Loucy (cell line): Measurements from ENCODE around the gene DZIP1.

Source experiments
- H2AFZ ChIP-seq: fragments of 200-600 bp; sonication (generic); 2 replicates; pipeline ENCODE4 v1.6.0; 2016; ENCODE audit warnings: antibody characterized with exemption, mild to moderate bottlenecking, low read length, moderate library complexity
- H3F3A ChIP-seq: fragments of 200-600 bp; 2 replicates; pipeline ENCODE4 v1.6.0; 2016; ENCODE audit warnings: antibody characterized with exemption, low read depth, mild to moderate bottlenecking
- H3K27me3 ChIP-seq: fragments of 200-600 bp; sonication (generic); 2 replicates; pipeline ENCODE4 v1.6.1; 2014; ENCODE audit warnings: low read length, mild to moderate bottlenecking; ENCODE audit not compliant: insufficient read depth, poor library complexity, severe bottlenecking
- H3K36me3 ChIP-seq: fragments of 200-600 bp; sonication (generic); 2 replicates; pipeline ENCODE4 v1.6.1; 2016; ENCODE audit warnings: low read length; ENCODE audit not compliant: insufficient read depth
- H3K4me1 ChIP-seq: fragments of 200-600 bp; sonication (generic); 2 replicates; pipeline ENCODE4 v1.5.1; 2014; ENCODE audit warnings: low read length, mild to moderate bottlenecking; ENCODE audit not compliant: insufficient read depth, poor library complexity, severe bottlenecking
- H3K4me2 ChIP-seq: fragments of 200-600 bp; sonication (generic); 2 replicates; pipeline ENCODE4 v1.6.0; 2014; ENCODE audit warnings: antibody characterized with exemption, low read length, low read depth, mild to moderate bottlenecking; ENCODE audit not compliant: poor library complexity, severe bottlenecking
- H3K4me3 ChIP-seq: fragments of 200-600 bp; sonication (generic); 2 replicates; pipeline ENCODE4 v1.5.1; 2014; ENCODE audit warnings: low read length, mild to moderate bottlenecking, mixed read lengths; ENCODE audit not compliant: poor library complexity, severe bottlenecking
- H3K79me2 ChIP-seq: fragments of 200-600 bp; sonication (generic); 2 replicates; pipeline ENCODE4 v1.6.1; 2014; ENCODE audit warnings: low read length; ENCODE audit not compliant: insufficient read depth
- H3K9ac ChIP-seq: fragments of 200-600 bp; sonication (generic); 2 replicates; pipeline ENCODE4 v1.6.0; 2014; ENCODE audit warnings: mild to moderate bottlenecking, low read depth, low read length, moderate library complexity; ENCODE audit not compliant: poor library complexity, severe bottlenecking
- H3K9me2 ChIP-seq: fragments of 200-600 bp; sonication (generic); replicated peaks from 2 replicates; pipeline ENCODE4 v1.6.1; 2016; ENCODE audit warnings: low read depth, low read length, mixed read lengths
- H3K9me3 ChIP-seq: fragments of 200-600 bp; sonication (generic); 2 replicates; pipeline ENCODE4 v1.6.1; 2014; ENCODE audit warnings: mild to moderate bottlenecking, antibody characterized with exemption, low read length, low read depth; ENCODE audit not compliant: insufficient read depth
- H4K20me1 ChIP-seq: fragments of 200-600 bp; sonication (generic); 2 replicates; pipeline ENCODE4 v1.6.0; 2014; ENCODE audit warnings: antibody characterized with exemption, low read length, mild to moderate bottlenecking; ENCODE audit not compliant: insufficient read depth, poor library complexity, severe bottlenecking
- CTCF ChIP-seq: fragments of 200-600 bp; sonication (generic); conservative IDR thresholded peaks from 2 replicates; pipeline ENCODE4 v1.5.1; 2014; ENCODE audit warnings: mild to moderate bottlenecking, antibody characterized with exemption, low read length
- EZH2phosphoT487 ChIP-seq: fragments of 200-600 bp; IDR thresholded peaks from 2 replicates; pipeline ENCODE4 v1.6.1; 2018; ENCODE audit warnings: antibody characterized with exemption, mild to moderate bottlenecking, moderate library complexity, borderline replicate concordance

Gene DZIP1

GRCh38 chr13:95643571-95643935 lies 953 bp downstream of the DZIP1 start:
- TF ChIP-seq CTCF = no peak
- no peak for TF ChIP-seq EZH2phosphoT487
- Histone ChIP-seq H3K4me2 (no peak overlapping the region), H3K9me2 (no peaks in the 10 kb centered on the region), H3K4me1 (no peaks in the 10 kb centered on the region), H3K4me3 (no peak overlapping the region), H3K36me3 (no peaks in the 10 kb centered on the region), H3K79me2 (no peaks in the 10 kb centered on the region), H3K9me3 (no peaks in the 10 kb centered on the region), H4K20me1 (no peaks in the 10 kb centered on the region), H2AFZ (no peak overlapping the region), H3F3A (no peaks in the 10 kb centered on the region), H3K27me3 (no peaks in the 10 kb centered on the region), H3K9ac (no peak overlapping the region)

- no peaks in the 10 kb centered on the region for H3K4me1 ChIP-seq
- no peaks in the 10 kb centered on the region for H3K9me2 ChIP-seq
- H3F3A ChIP-seq = no peaks in the 10 kb centered on the region
- H3K36me3 ChIP-seq = no peaks in the 10 kb centered on the region
- no peak overlapping the region for H3K4me3 ChIP-seq
- no peak overlapping the region for H3K9ac ChIP-seq
- H3K9me3 ChIP-seq = no peaks in the 10 kb centered on the region
- no peaks in the 10 kb centered on the region for H4K20me1 ChIP-seq
- H3K4me2 ChIP-seq = no peak overlapping the region
- H3K79me2 ChIP-seq = no peaks in the 10 kb centered on the region
- no peak for TF ChIP-seq CTCF
- TF ChIP-seq EZH2phosphoT487 = no peak
- no peak overlapping the region for H2AFZ ChIP-seq
- no peaks in the 10 kb centered on the region for H3K27me3 ChIP-seq
These were observed 1.5 kb downstream of the DZIP1 start for GRCh38 chr13:95642999-95643398.

GRCh38 chr13:95642028-95642621 lies 2.4 kb downstream of the DZIP1 start:
- TF ChIP-seq CTCF (no peak), EZH2phosphoT487 (no peak)
- Histone ChIP-seq H3K27me3 (no peaks in the 10 kb centered on the region), H2AFZ (no peak overlapping the region), H3K4me1 (peaks cover 4% of the 10 kb centered on the region), H3F3A (no peaks in the 10 kb centered on the region), H4K20me1 (no peaks in the 10 kb centered on the region), H3K4me3 (no peak overlapping the region), H3K9ac (no peak overlapping the region), H3K79me2 (no peaks in the 10 kb centered on the region), H3K36me3 (no peaks in the 10 kb centered on the region), H3K9me3 (no peaks in the 10 kb centered on the region), H3K4me2 (no peak overlapping the region), H3K9me2 (no peaks in the 10 kb centered on the region)
